ENCODE results near the gene ADAMTS18. TPM values are rescaled to one million over a fixed set of nuclear protein-coding genes. Genes with fewer than 3 reads are reported as not detected.

Gene ADAMTS18
- total RNA-seq, 6 experiments from 2014 or later, result not detected

- intact Hi-C loops (cut with DNase I), result no loop called here
- H3K4me3 ChIP-seq, result no peak overlapping the region
- H3K4me1 ChIP-seq, result no peaks in the 10 kb centered on the region
- H3K36me3 ChIP-seq, result no peaks in the 10 kb centered on the region
- ATAC-seq, result no peak
- no peaks in the 10 kb centered on the region for H3K9me3 ChIP-seq
- no peak for DNase-seq
- H3K27ac ChIP-seq, result no peak overlapping the region
- TF ChIP-seq POLR2A (IDR thresholded peaks at IDR 0.05), result no peak
- TF ChIP-seq CTCF (IDR thresholded peaks at IDR 0.05), result no peak
- WGBS (ENCODE audit: insufficient coverage, low coverage, low lambda C conversion rate, missing lambda C conversion rate), result 38% methylated on average over 3 of the region's 3 CpGs
- H3K27me3 ChIP-seq, result no peaks in the 10 kb centered on the region
Measured at GRCh38 chr16:77459534-77460254, 24.9 kb upstream of the ADAMTS18 start.

DNA sequence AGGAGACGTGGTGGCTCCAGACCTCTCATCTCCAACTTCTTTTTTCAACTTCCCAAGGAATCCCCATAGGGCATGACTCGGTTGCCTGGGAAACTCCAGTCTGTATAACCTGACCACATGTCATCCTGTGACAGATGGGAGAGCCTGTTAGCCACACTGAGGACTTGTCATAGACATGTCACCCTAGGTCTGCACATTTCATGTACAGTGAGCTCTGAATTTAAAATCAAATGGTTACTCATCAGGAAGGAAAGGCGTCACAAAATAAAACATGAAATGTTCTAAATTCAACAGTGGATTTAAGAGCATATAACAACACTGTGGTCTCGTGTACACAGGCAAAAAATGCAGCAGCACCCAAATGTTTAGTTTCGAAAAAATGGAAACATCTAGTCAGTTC, 22.2 kb upstream of the ADAMTS18 start:
- 30% methylated on average over 5 of the region's 5 CpGs for WGBS (ENCODE audit: insufficient coverage, low coverage, low lambda C conversion rate, missing lambda C conversion rate)
- Histone ChIP-seq H3K4me1 (no peaks in the 10 kb centered on the region), H3K9me3 (no peaks in the 10 kb centered on the region), H3K36me3 (no peaks in the 10 kb centered on the region), H3K4me3 (no peak overlapping the region), H3K27me3 (no peaks in the 10 kb centered on the region), H3K27ac (no peak overlapping the region)
- ATAC-seq, result no peak
- no peak for DNase-seq
- TF ChIP-seq CTCF (IDR thresholded peaks at IDR 0.05) (no peak), POLR2A (IDR thresholded peaks at IDR 0.05) (no peak)
- intact Hi-C loops (cut with DNase I), result no loop called here

GRCh38 chr16:77452243-77452642, 17.4 kb upstream of the ADAMTS18 start:
- ATAC-seq (no peak), DNase-seq (no peak)
- Histone ChIP-seq H3K9me3 (no peaks in the 10 kb centered on the region), H3K4me3 (no peak overlapping the region), H3K36me3 (no peaks in the 10 kb centered on the region), H3K27me3 (no peaks in the 10 kb centered on the region), H3K4me1 (no peaks in the 10 kb centered on the region), H3K27ac (no peak overlapping the region)
- TF ChIP-seq CTCF (IDR thresholded peaks at IDR 0.05) (no peak), POLR2A (IDR thresholded peaks at IDR 0.05) (no peak)
- WGBS (ENCODE audit: insufficient coverage, low coverage, low lambda C conversion rate, missing lambda C conversion rate), result 87% methylated on average over 3 of the region's 3 CpGs
- intact Hi-C loops (cut with DNase I), result no loop called here

- no peak overlapping the region for H3K27ac ChIP-seq
- ATAC-seq, result no peak
- DNase-seq, result no peak
- intact Hi-C loops (cut with DNase I), result no loop called here
- no peak for TF ChIP-seq POLR2A (IDR thresholded peaks at IDR 0.05)
- H3K9me3 ChIP-seq, result no peaks in the 10 kb centered on the region
- H3K4me1 ChIP-seq, result no peaks in the 10 kb centered on the region
- no peaks in the 10 kb centered on the region for H3K36me3 ChIP-seq
- H3K27me3 ChIP-seq, result no peaks in the 10 kb centered on the region
- 48% methylated on average over 3 of the region's 5 CpGs for WGBS (ENCODE audit: insufficient coverage, low coverage, low lambda C conversion rate, missing lambda C conversion rate)
- no peak overlapping the region for H3K4me3 ChIP-seq
Measured at GRCh38 chr16:77450790-77451487, 16.1 kb upstream of the ADAMTS18 start.

DNA sequence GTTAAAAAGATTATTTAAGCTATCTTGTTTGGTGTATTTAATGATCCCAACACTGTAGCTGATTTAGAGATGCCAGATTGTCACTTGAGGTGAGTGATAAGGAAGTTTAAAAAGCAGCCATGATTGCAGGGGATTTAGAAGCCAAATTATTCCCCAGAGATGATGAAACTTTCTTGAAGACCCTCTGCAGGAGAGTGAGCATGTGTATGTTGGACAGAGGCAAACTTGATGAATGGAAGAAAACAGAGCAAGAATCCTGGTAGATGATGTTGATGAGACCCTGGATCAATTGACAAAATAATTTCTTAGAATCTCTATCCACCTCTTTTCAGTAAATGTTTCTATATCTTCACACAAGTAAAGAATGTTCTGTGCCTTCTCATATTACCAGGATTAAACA, 14.4 kb upstream of the ADAMTS18 start:
- no peak for ATAC-seq
- H3K27me3 ChIP-seq, result no peaks in the 10 kb centered on the region
- no peaks in the 10 kb centered on the region for H3K36me3 ChIP-seq
- DNase-seq, result no peak
- no peak overlapping the region for H3K4me3 ChIP-seq
- intact Hi-C loops (cut with DNase I), result no loop called here
- TF ChIP-seq CTCF (IDR thresholded peaks at IDR 0.05) (no peak), POLR2A (IDR thresholded peaks at IDR 0.05) (no peak)
- H3K9me3 ChIP-seq, result no peaks in the 10 kb centered on the region
- H3K4me1 ChIP-seq, result no peaks in the 10 kb centered on the region
- H3K27ac ChIP-seq, result no peak overlapping the region
